ENCODE results near the gene FBLL1. TPM values are rescaled to one million over a fixed set of nuclear protein-coding genes. Genes with fewer than 3 reads are reported as not detected.
A peak's percentile ranks its signal among the peaks of the same experiment; 100 is the strongest.

The FBLL1 gene
- total RNA-seq = not detected

GRCh38 chr5:168528521-168529373 is at the start of gene FBLL1:
Gene FBLL1, plus strand, starts transcription at chr5:168529305. Its CDS starts 200 bp downstream, at chr5:168529505.
- Mint-ChIP-seq H3K36me3 (no peaks in the 10 kb centered on the region), H3K9me3 (no peaks in the 10 kb centered on the region), H3K27ac (no peak within 1 kb of the TSS), H3K4me3 (peak within 1 kb of the TSS; percentile 62), H3K27me3 (peaks cover 38% of the 10 kb centered on the region), H3K4me1 (peaks cover 4% of the 10 kb centered on the region)
- POLR2A ChIA-PET = no interaction called here
- DNase-seq (peak; percentile 57), ATAC-seq (ENCODE audit: low read depth) (no peak)

- Mint-ChIP-seq H3K27ac (no peak overlapping the region), H3K36me3 (peaks cover 1% of the 10 kb centered on the region), H3K4me3 (no peak overlapping the region), H3K4me1 (peaks cover 24% of the 10 kb centered on the region), H3K27me3 (peaks cover 9% of the 10 kb centered on the region), H3K9me3 (no peaks in the 10 kb centered on the region)
- POLR2A ChIA-PET = no interaction called here
- ATAC-seq (ENCODE audit: low read depth) (no peak), DNase-seq (no peak)
These were observed 48.5 kb upstream of the FBLL1 start for GRCh38 chr5:168480601-168481000.

GRCh38 chr5:168481330-168481788 is 47.7 kb upstream of the FBLL1 start:
- H3K27me3 Mint-ChIP-seq = peaks cover 9% of the 10 kb centered on the region
- no peaks in the 10 kb centered on the region for H3K9me3 Mint-ChIP-seq
- peaks cover 29% of the 10 kb centered on the region for H3K4me1 Mint-ChIP-seq
- POLR2A ChIA-PET = no interaction called here
- H3K27ac Mint-ChIP-seq = no peak overlapping the region
- H3K4me3 Mint-ChIP-seq = peak overlapping the region; percentile 25
- DNase-seq = no peak
- H3K36me3 Mint-ChIP-seq = peaks cover 1% of the 10 kb centered on the region
- ATAC-seq (ENCODE audit: low read depth) = peak; percentile 20

- Mint-ChIP-seq H3K36me3 (peaks cover 1% of the 10 kb centered on the region), H3K4me3 (no peak overlapping the region), H3K4me1 (peaks cover 23% of the 10 kb centered on the region), H3K9me3 (no peaks in the 10 kb centered on the region), H3K27ac (no peak overlapping the region), H3K27me3 (peaks cover 6% of the 10 kb centered on the region)
- POLR2A ChIA-PET = no interaction called here
- ATAC-seq (ENCODE audit: low read depth) (no peak), DNase-seq (no peak)
These were observed 46.7 kb upstream of the FBLL1 start for GRCh38 chr5:168482361-168482760.

- ATAC-seq (ENCODE audit: low read depth) (peak; percentile 92), DNase-seq (peak; percentile 86)
- H3K9me3 Mint-ChIP-seq = no peaks in the 10 kb centered on the region
- peak within 1 kb of the TSS; percentile 88 for H3K27ac Mint-ChIP-seq
- no peaks in the 10 kb centered on the region for H3K27me3 Mint-ChIP-seq
- H3K4me1 Mint-ChIP-seq = peaks cover 31% of the 10 kb centered on the region
- POLR2A ChIA-PET = interaction anchor here (1.3 kb wide), 1 partner anchor 93 kb away, joined by 9 read pairs; the partner anchor contains the start of gene PANK3
- peak within 1 kb of the TSS; percentile 96 for H3K4me3 Mint-ChIP-seq
- peaks cover 12% of the 10 kb centered on the region for H3K36me3 Mint-ChIP-seq
These were observed 42.8 kb upstream of the FBLL1 start, which contains the start of gene RARS1 for GRCh38 chr5:168486136-168486879. Gene RARS1, plus strand, starts transcription at chr5:168486471. Its CDS starts 28 bp downstream, at chr5:168486499.

GRCh38 chr5:168489059-168489458 is 40.0 kb upstream of the FBLL1 start:
- Mint-ChIP-seq H3K36me3 (peaks cover 18% of the 10 kb centered on the region), H3K9me3 (no peaks in the 10 kb centered on the region), H3K4me3 (no peak overlapping the region), H3K27me3 (no peaks in the 10 kb centered on the region), H3K4me1 (peaks cover 22% of the 10 kb centered on the region), H3K27ac (no peak overlapping the region)
- ATAC-seq (ENCODE audit: low read depth) (no peak), DNase-seq (no peak)
- POLR2A ChIA-PET = no interaction called here

- H3K36me3 Mint-ChIP-seq = peaks cover 35% of the 10 kb centered on the region
- H3K4me3 Mint-ChIP-seq = no peak overlapping the region
- no peaks in the 10 kb centered on the region for H3K27me3 Mint-ChIP-seq
- DNase-seq = no peak
- peaks cover 7% of the 10 kb centered on the region for H3K4me1 Mint-ChIP-seq
- ATAC-seq (ENCODE audit: low read depth) = no peak
- H3K9me3 Mint-ChIP-seq = no peaks in the 10 kb centered on the region
- POLR2A ChIA-PET = no interaction called here
- H3K27ac Mint-ChIP-seq = no peak overlapping the region
These were observed 35.0 kb upstream of the FBLL1 start for GRCh38 chr5:168494057-168494555.

- DNase-seq = no peak
- no peak overlapping the region for H3K4me3 Mint-ChIP-seq
- H3K27me3 Mint-ChIP-seq = no peaks in the 10 kb centered on the region
- H3K27ac Mint-ChIP-seq = no peak overlapping the region
- POLR2A ChIA-PET = no interaction called here
- peaks cover 23% of the 10 kb centered on the region for H3K36me3 Mint-ChIP-seq
- no peaks in the 10 kb centered on the region for H3K9me3 Mint-ChIP-seq
- ATAC-seq (ENCODE audit: low read depth) = no peak
- H3K4me1 Mint-ChIP-seq = no peaks in the 10 kb centered on the region
These were observed 26.4 kb upstream of the FBLL1 start for GRCh38 chr5:168502563-168503237.

GRCh38 chr5:168513861-168514428 is 15.2 kb upstream of the FBLL1 start:
- H3K4me1 Mint-ChIP-seq = no peaks in the 10 kb centered on the region
- no peak overlapping the region for H3K27ac Mint-ChIP-seq
- H3K27me3 Mint-ChIP-seq = no peaks in the 10 kb centered on the region
- ATAC-seq (ENCODE audit: low read depth) = no peak
- POLR2A ChIA-PET = no interaction called here
- no peak overlapping the region for H3K4me3 Mint-ChIP-seq
- H3K9me3 Mint-ChIP-seq = peaks cover 2% of the 10 kb centered on the region
- H3K36me3 Mint-ChIP-seq = peaks cover 68% of the 10 kb centered on the region
- no peak for DNase-seq

GRCh38 chr5:168525856-168526255 is 3.2 kb upstream of the FBLL1 start:
- Mint-ChIP-seq H3K36me3 (peaks cover 6% of the 10 kb centered on the region), H3K4me3 (no peak overlapping the region), H3K27ac (no peak overlapping the region), H3K4me1 (peaks cover 4% of the 10 kb centered on the region), H3K27me3 (peaks cover 26% of the 10 kb centered on the region), H3K9me3 (no peaks in the 10 kb centered on the region)
- DNase-seq (no peak), ATAC-seq (ENCODE audit: low read depth) (no peak)
- POLR2A ChIA-PET = interaction anchor here (0.7 kb wide), 1 partner anchor 360 kb away, joined by 3 read pairs; no protein-coding TSS in a partner anchor

- Mint-ChIP-seq H3K9me3 (no peaks in the 10 kb centered on the region), H3K27ac (no peak overlapping the region), H3K4me3 (no peak overlapping the region), H3K36me3 (peaks cover 4% of the 10 kb centered on the region), H3K27me3 (peaks cover 38% of the 10 kb centered on the region), H3K4me1 (peaks cover 4% of the 10 kb centered on the region)
- POLR2A ChIA-PET = no interaction called here
- ATAC-seq (ENCODE audit: low read depth) = no peak
- DNase-seq = no peak
These were observed 1.3 kb upstream of the FBLL1 start for GRCh38 chr5:168527756-168528295.

- POLR2A ChIA-PET = no interaction called here
- no peaks in the 10 kb centered on the region for H3K9me3 Mint-ChIP-seq
- no peak for ATAC-seq (ENCODE audit: low read depth)
- H3K27me3 Mint-ChIP-seq = peaks cover 38% of the 10 kb centered on the region
- DNase-seq = no peak
- H3K4me1 Mint-ChIP-seq = peaks cover 4% of the 10 kb centered on the region
- no peaks in the 10 kb centered on the region for H3K36me3 Mint-ChIP-seq
- H3K4me3 Mint-ChIP-seq = peak overlapping the region; percentile 57
- H3K27ac Mint-ChIP-seq = no peak overlapping the region
These were observed 499 bp downstream of the FBLL1 start for GRCh38 chr5:168529374-168530234.

All from activated naive CD8-positive, alpha-beta T cell treated with anti-CD3 and anti-CD28 coated beads, Interleukin-2, amount 10 ng/mL, durations not matched to agents 7 days and 5 days (primary cell).